Measurements from ENCODE around the gene DNAJC15.

Gene DNAJC15

GRCh38 chr13:43100667-43101066, 77.3 kb downstream of the DNAJC15 start:
- DNase-seq (ENCODE audit: low spot score), result no peak
- Histone ChIP-seq H3K27ac (ENCODE audit: poor library complexity, severe bottlenecking) (no peak overlapping the region), H3K36me3 (ENCODE audit: low read depth) (no peaks in the 10 kb centered on the region), H3K9me3 (ENCODE audit: severe bottlenecking) (no peaks in the 10 kb centered on the region), H3K4me1 (ENCODE audit: insufficient read depth, poor library complexity, severe bottlenecking) (no peaks in the 10 kb centered on the region), H3K27me3 (ENCODE audit: insufficient read depth, poor library complexity, severe bottlenecking) (no peaks in the 10 kb centered on the region), H3K4me3 (ENCODE audit: severe bottlenecking) (no peak overlapping the region)
- ATAC-seq (ENCODE audit: low read depth), result no peak
- TF ChIP-seq CTCF (IDR thresholded peaks at IDR 0.05; ENCODE audit: poor library complexity, severe bottlenecking), result no peak

GRCh38 chr13:43102304-43102703, 78.9 kb downstream of the DNAJC15 start:
- DNase-seq (ENCODE audit: low spot score) (no peak), ATAC-seq (ENCODE audit: low read depth) (no peak)
- H3K36me3 ChIP-seq (ENCODE audit: low read depth), result no peaks in the 10 kb centered on the region
- H3K27ac ChIP-seq (ENCODE audit: poor library complexity, severe bottlenecking), result no peak overlapping the region
- no peaks in the 10 kb centered on the region for H3K9me3 ChIP-seq (ENCODE audit: severe bottlenecking)
- no peaks in the 10 kb centered on the region for H3K4me1 ChIP-seq (ENCODE audit: insufficient read depth, poor library complexity, severe bottlenecking)
- no peak for TF ChIP-seq CTCF (IDR thresholded peaks at IDR 0.05; ENCODE audit: poor library complexity, severe bottlenecking)
- H3K27me3 ChIP-seq (ENCODE audit: insufficient read depth, poor library complexity, severe bottlenecking), result no peaks in the 10 kb centered on the region
- H3K4me3 ChIP-seq (ENCODE audit: severe bottlenecking), result no peak overlapping the region

- H3K4me1 ChIP-seq (ENCODE audit: insufficient read depth, poor library complexity, severe bottlenecking), result no peaks in the 10 kb centered on the region
- no peak overlapping the region for H3K4me3 ChIP-seq (ENCODE audit: severe bottlenecking)
- ATAC-seq (ENCODE audit: low read depth) (no peak), DNase-seq (ENCODE audit: low spot score) (no peak)
- no peaks in the 10 kb centered on the region for H3K27me3 ChIP-seq (ENCODE audit: insufficient read depth, poor library complexity, severe bottlenecking)
- TF ChIP-seq CTCF (IDR thresholded peaks at IDR 0.05; ENCODE audit: poor library complexity, severe bottlenecking), result no peak
- no peak overlapping the region for H3K27ac ChIP-seq (ENCODE audit: poor library complexity, severe bottlenecking)
- H3K9me3 ChIP-seq (ENCODE audit: severe bottlenecking), result no peaks in the 10 kb centered on the region
- no peaks in the 10 kb centered on the region for H3K36me3 ChIP-seq (ENCODE audit: low read depth)
Measured at GRCh38 chr13:43107780-43108179, 84.4 kb downstream of the DNAJC15 start.

- Histone ChIP-seq H3K36me3 (ENCODE audit: low read depth) (no peaks in the 10 kb centered on the region), H3K9me3 (ENCODE audit: severe bottlenecking) (no peaks in the 10 kb centered on the region), H3K27ac (ENCODE audit: poor library complexity, severe bottlenecking) (no peak overlapping the region), H3K27me3 (ENCODE audit: insufficient read depth, poor library complexity, severe bottlenecking) (no peaks in the 10 kb centered on the region), H3K4me3 (ENCODE audit: severe bottlenecking) (no peak overlapping the region), H3K4me1 (ENCODE audit: insufficient read depth, poor library complexity, severe bottlenecking) (no peaks in the 10 kb centered on the region)
- ATAC-seq (ENCODE audit: low read depth) (no peak), DNase-seq (ENCODE audit: low spot score) (no peak)
- no peak for TF ChIP-seq CTCF (IDR thresholded peaks at IDR 0.05; ENCODE audit: poor library complexity, severe bottlenecking)
Measured at GRCh38 chr13:43110036-43110435, 86.7 kb downstream of the DNAJC15 start.

- DNase-seq (ENCODE audit: low spot score) (no peak), ATAC-seq (ENCODE audit: low read depth) (no peak)
- Histone ChIP-seq H3K4me1 (ENCODE audit: insufficient read depth, poor library complexity, severe bottlenecking) (no peaks in the 10 kb centered on the region), H3K36me3 (ENCODE audit: low read depth) (no peaks in the 10 kb centered on the region), H3K27ac (ENCODE audit: poor library complexity, severe bottlenecking) (no peak overlapping the region), H3K4me3 (ENCODE audit: severe bottlenecking) (no peak overlapping the region), H3K9me3 (ENCODE audit: severe bottlenecking) (no peaks in the 10 kb centered on the region), H3K27me3 (ENCODE audit: insufficient read depth, poor library complexity, severe bottlenecking) (no peaks in the 10 kb centered on the region)
- TF ChIP-seq CTCF (IDR thresholded peaks at IDR 0.05; ENCODE audit: poor library complexity, severe bottlenecking), result no peak
Measured at GRCh38 chr13:43110658-43111057, 87.3 kb downstream of the DNAJC15 start.

Data from RWPE2 (cell line).